ENCODE measurements around the gene ATF6.
A peak's percentile ranks its signal among the peaks of the same experiment; 100 is the strongest.
"Not testable (repeated sequence)": the region's sequence is repeated elsewhere in the genome, so short reads cannot be mapped to it uniquely, and the experiment has no call there.

ATF6 gene, protein sequence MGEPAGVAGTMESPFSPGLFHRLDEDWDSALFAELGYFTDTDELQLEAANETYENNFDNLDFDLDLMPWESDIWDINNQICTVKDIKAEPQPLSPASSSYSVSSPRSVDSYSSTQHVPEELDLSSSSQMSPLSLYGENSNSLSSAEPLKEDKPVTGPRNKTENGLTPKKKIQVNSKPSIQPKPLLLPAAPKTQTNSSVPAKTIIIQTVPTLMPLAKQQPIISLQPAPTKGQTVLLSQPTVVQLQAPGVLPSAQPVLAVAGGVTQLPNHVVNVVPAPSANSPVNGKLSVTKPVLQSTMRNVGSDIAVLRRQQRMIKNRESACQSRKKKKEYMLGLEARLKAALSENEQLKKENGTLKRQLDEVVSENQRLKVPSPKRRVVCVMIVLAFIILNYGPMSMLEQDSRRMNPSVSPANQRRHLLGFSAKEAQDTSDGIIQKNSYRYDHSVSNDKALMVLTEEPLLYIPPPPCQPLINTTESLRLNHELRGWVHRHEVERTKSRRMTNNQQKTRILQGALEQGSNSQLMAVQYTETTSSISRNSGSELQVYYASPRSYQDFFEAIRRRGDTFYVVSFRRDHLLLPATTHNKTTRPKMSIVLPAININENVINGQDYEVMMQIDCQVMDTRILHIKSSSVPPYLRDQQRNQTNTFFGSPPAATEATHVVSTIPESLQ

DNA sequence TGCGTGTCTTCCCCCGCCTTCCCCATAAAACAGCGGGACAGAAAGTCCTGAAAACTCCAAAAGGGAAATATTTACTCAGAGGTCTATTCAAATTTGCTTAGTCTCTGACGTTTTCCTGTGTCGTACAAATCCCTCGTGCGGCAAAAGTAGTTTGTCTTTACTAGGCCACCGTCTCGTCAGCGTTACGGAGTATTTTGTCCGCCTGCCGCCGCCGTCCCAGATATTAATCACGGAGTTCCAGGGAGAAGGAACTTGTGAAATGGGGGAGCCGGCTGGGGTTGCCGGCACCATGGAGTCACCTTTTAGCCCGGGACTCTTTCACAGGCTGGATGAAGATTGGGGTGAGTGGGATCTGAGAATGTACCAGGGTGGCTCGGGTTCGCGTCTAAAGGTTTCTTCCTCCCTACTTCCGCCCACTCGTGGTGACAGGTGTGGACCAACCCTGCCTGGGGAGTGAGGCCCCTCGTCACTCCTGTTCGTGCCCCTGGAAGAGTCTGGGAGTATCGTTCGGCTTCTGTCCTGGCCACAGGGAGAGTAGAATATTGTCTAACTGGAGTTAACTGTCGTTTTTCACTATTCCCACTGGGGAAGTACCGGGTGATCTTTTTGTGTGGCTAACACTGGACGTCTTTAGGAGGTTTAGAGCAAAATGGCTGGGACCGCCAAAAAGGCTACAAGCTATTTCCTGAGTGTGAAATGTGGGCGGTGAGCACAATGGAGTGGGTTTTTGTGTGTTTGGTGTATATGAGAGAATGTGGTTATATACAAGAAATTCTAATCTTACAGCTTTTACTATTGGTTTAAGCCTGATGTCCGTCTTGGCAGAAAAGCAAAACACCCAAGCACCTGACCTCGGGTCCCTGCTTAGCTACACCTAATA lies at the start of gene ATF6:
Gene ATF6, plus strand, starts transcription at position 219 of the 880 bp plus-strand sequence. Its CDS starts 41 bp downstream, at position 260.
- no peak for DNase-seq (ENCODE audit: low read depth, low spot score)

DNA sequence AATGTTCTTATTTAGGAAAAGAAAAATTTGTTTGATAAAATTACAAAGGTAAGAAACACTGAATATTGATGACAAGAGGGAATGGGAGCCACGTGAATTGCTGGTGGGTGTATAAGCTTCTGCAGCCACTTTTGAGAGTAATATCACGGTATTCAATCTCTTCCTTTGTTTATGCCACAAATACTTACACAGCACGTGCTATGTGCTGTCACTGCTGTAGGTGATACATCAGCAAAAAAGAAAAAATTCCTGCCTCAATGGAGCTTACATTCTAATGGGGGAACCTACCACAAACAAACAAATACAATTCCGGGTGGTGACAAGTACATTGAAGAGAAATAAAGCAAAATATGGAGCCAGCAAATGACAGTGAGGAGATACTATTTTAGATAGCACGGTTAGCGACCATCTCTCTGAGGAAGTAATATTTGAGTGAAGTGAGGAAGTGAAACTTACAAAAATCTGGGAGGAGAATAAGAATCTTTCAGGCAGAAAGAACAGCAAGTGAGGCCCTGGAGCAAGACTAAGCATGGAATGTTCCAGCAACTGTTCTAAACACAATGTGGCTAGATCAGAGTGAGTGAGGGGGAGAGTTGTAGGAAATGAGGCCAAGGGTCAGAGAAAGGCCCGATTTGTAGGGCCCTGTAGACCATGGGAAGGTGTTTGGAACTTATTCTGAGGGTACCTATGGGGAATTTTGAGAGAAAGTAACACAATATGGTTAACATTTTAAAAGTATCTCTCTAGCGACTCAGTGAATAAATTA lies 47.4 kb upstream of the ATF6 start:
- DNase-seq (ENCODE audit: low read depth, low spot score) = no peak

DNA sequence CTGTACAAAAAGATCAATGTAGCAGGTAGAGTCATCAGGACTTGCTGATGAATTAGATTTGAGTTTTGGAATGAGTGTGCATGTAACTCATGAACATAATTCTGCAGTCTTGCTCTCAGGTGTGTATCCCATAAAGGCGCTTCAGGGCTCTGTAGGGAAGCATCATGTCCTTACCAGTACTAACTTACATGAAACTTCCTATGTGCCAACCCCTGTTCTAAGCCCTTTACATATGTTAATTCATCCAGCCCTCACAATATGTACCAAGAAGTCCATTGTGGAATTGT lies 46.9 kb upstream of the ATF6 start:
- DNase-seq (ENCODE audit: low read depth, low spot score) = no peak

DNA sequence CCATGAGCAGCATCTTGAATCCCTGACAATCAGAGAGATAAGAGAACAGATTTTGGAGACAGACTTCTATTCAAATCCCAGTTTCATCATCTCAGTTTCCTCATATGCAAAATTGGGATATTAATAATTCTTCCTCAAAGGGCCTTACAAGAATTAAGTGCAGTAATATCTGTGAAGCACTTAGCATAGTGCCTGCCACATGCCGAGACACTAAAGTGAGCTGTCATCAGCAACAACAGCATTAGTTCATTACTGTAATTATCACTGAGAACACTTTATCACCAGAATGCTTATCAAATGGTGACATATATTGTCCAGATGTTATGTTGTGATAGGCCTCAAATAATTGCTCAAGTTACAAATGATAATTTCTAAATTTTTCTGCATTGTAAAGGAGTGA lies 45.7 kb upstream of the ATF6 start:
- no peak for DNase-seq (ENCODE audit: low read depth, low spot score)

DNA sequence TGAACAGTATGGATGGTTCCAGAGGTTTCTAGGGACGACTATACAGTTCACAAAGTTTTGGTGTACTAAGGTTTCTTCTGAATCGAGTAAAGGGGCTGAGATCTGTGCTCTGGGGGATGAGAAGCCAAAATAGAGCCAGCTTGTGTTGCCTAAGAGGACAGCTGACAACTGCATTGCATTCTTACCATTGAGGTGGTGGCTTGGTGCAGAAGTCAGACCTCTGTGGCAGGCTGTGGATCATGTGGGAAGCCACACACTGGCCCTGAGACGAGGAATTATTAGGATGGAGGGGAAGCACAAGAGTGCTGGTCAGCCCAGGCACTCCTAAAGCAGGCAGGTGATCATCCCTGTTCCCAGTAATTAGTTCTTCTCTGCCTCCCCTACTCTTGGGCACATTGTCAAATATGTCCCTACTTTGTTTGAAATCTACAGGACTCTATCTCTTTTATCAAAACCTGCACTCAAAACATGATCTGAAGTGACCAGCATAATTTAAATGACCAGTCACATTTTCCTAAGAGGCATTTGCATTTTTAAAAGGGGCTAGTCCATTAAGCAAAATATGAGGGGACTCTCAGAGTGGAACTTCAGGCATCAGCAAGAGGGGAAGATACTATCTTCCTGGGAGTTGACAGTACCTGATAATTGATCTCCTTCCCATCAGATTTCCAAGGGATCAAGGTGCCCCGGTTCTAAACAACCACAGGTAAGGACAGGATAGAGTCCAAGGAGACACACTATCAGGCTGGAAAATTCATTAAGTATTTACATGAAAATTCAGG lies 45.0 kb upstream of the ATF6 start, which contains the start of gene FCRLB:
Gene FCRLB, plus strand, starts transcription at position 589 of the 782 bp plus-strand sequence. CDS start 1,129 bp downstream, outside the sequence.
- no peak for DNase-seq (ENCODE audit: low read depth, low spot score)

DNA sequence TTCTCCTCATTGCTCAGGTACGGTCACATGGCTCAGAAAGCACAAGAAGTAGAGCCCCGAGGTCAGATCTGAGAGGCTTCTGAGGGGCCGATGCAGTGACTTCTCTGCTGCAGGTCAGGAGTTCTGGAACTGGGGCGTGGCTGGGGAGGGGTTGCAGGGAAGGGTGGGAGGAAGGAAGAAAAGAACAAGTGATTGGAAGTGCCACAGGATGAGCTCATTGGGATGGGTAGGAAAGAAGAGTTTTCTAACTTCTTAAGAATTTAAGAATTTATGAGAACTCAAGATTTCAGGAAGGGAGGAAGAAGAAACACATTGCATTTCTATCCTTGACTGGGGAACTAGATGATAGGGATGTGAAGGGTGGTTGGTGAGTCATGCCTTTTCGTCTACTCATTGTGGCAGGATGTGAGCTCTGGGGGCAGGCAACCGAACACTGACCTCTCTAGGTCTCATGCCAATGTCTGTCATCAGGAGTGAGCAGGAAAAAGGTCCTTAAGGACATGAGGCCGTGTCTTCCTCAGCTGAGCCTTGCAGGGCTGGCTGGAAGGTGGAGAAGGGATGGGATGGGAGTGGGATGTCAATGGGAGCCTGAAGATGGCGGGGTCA lies 44.3 kb upstream of the ATF6 start:
- DNase-seq (ENCODE audit: low read depth, low spot score) = no peak

DNA sequence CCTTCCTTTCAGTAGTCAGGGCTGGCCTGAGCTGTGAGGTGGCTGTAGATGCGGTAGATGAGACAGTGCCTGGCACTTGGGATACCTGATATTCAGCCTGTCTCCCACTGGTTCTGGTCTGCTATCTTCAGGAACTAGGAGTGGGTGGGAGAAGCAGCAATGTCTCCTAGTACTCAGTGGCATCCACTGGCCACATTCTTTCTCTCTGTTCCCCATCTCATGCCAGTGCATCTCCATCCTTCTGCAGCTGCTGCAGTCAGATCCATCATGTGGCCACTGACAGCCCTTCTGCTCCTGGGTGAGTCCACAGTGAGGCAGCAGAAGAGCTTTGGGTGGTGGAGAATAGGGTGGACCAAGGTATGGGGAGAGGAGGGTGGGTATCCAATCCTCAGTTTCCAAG lies 43.7 kb upstream of the ATF6 start:
- no peak for DNase-seq (ENCODE audit: low read depth, low spot score)

DNA sequence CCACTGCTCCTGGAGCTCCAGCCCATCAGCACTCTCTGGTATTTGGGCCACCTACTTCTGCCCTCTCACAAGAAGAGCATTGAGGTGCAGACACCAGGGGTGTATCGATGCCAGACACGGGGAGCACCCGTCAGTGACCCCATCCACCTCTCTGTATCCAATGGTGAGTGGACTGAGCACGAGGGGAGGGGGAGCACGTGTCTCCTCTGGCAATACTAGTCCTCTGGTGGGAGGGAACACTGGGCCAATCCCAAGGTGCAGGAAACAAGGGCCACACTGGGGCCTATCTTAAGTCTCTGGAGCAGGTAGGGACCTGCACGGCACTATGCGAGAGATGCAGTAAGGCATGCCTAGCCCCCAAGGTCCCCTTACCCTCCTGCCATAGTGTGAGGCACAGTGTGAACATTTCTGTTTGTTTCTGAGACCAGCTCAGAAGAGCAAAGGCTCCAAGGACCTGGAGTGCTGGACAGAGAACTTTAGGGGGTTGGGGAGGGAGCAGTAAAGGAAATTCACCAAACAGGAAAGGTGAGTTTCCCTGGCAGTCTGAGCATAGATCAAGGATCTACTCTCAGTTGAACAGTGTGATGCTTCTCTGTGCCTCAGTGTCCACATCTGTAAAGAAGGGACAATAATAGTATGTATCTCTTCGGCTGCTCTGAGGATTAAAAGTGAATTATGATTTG lies 42.5 kb upstream of the ATF6 start:
- DNase-seq (ENCODE audit: low read depth, low spot score) = no peak

DNA sequence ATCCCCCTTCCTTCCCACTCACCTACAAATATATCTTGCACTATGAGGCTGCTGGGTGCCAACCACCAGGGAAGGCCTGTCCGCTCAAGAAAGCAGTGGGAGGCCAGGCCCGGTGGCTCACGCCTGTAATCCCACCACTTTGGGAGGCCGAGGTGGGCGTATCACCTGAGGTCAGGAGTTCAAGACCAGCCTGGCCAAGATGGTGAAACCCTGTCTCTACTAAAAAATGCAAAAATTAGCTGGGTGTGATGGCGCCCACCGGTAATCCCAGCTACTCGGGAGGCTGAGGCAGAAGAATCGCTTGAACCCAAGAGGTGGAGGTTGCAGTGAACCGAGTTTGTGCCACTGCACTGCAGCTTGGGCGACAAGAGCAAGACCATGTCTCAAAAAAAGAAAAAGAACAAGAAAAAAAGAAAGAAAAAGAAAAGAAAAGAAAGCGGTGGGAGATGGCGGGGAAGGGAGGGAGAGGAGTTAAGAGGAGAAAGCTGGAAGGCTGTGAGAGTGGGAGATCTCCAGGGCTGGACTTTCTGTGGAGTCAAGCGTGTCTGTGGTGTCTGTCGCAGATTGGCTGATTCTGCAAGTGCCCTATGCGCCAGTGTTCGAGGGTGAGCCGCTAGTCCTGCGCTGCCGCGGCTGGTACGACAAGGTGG lies 40.7 kb upstream of the ATF6 start:
- not testable (repeated sequence) for DNase-seq (ENCODE audit: low read depth, low spot score)

DNA sequence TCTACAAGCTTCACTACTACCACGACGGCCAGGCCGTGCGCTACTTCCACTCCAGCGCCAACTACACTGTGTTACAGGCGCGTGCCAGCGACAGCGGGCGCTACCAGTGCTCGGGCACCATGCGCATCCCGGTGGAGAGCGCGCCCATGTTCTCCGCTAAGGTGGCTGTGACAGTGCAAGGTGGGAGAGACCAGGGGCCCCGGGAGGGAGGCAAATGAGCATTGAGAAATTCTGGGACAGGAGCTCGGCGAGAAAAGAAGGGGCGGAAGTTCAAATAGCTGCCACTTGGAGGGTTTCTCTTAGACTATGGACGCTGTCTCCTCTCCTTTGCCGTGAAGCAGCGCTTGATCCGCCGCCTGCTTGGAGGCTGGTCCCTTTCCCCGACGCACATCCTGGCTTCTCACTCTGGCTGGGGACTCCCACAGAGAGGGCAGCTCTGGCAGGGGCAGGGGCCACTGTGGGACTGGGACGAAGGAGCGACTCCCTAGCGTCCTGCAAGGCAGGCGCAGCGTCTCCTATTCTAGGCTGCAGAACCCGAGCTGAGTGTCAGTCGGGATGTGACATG lies 40.1 kb upstream of the ATF6 start:
- DNase-seq (ENCODE audit: low read depth, low spot score) = no peak

DNA sequence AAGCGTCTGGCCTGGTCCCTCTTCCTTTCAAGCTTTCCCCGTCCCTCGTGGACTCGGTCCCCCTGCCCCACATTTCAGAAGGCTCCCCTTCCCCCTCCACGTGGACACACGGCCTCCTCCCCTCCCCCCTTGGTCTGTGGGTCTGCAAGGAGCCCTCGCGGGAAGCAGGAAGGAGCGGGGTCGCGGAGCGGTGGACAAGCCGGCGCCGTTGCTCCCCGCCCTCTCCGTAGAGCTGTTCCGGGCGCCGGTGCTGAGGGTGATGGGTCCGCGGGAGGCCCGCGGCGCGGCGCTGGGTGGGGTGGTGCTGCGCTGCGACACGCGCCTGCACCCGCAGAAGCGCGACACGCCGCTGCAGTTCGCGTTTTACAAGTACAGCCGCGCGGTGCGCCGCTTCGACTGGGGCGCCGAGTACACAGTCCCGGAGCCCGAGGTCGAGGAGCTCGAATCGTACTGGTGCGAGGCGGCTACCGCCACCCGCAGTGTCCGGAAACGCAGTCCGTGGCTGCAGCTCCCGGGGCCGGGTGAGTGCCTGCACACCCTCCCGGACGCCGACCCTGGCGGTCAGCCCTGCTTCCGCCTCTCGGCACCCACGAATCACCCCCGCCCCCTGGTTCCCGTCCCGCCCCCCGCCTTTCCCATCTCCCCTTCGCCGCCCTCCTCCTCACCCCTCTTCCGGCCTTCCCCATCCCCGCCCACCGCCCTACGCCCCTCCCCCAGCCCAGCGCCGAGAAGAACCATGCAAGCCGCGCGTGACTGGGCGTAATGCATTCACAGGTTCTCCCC lies 39.5 kb upstream of the ATF6 start:
- peak; percentile 35 for DNase-seq (ENCODE audit: low read depth, low spot score)

DNA sequence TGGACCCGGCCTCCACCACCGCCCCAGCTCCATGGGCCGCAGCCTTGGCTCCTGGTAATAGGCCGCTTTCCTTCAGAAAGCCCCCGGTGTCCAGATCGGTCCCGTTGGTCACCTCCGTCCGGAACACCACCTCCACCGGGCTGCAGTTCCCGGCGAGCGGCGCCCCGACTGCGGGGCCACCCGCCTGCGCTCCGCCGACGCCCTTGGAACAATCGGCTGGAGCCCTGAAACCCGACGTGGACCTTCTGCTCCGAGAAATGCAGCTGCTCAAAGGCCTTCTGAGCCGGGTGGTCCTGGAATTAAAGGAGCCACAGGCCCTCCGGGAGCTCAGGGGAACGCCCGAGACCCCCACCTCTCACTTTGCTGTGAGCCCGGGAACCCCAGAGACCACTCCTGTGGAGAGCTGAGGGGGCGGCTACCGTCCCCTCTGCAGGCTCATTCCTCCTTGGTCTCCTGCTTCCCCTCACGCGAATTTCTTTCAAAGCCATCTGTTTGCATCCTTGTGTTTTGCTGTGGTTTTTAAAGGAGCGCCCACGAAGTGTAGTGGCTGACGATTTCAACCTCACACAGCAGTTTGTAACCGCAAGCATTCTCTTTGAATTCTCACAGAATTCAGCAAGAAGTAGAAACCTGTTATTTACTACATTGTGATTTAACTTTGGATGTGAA lies 38.7 kb upstream of the ATF6 start:
- DNase-seq (ENCODE audit: low read depth, low spot score) = no peak

DNA sequence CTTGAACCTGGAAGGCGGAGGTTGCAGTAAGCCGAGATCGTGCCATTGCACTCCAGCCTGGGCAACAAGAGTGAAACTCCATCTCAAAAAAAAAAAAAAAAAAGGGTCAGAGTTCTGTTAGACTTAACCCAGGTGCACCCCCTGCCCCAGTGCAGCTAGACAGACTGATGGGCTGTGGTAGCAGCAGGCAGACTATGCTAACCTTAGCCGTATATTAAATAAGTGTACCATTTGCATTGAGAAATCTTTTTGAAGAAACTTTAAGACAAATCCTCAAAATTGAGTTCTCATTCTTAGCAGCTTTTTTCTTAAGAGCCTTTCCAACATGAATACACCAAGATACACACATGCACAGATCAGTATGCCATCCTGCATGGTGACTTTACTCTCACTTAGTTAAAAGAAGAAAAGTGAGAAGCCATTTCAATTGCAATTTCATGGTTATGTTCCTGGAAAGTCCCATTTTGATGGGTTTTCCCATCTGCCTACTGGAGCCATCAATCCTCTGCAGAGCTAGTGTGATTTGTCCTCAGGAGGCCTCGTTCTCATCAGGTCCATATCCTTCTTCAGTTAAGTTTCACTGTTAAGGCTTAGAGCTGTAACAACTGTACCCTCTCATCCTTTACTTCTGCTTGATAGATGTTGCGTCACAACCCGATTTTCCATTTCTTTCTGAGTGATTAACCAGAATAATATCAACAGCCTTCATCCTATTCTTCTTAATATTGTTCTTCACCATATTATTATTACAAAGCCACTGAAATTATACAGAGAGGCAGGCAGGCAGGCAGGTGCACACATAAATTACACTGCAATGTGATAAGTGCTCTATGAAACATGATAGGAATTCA lies 37.5 kb upstream of the ATF6 start:
- DNase-seq (ENCODE audit: low read depth, low spot score) = no peak

DNA sequence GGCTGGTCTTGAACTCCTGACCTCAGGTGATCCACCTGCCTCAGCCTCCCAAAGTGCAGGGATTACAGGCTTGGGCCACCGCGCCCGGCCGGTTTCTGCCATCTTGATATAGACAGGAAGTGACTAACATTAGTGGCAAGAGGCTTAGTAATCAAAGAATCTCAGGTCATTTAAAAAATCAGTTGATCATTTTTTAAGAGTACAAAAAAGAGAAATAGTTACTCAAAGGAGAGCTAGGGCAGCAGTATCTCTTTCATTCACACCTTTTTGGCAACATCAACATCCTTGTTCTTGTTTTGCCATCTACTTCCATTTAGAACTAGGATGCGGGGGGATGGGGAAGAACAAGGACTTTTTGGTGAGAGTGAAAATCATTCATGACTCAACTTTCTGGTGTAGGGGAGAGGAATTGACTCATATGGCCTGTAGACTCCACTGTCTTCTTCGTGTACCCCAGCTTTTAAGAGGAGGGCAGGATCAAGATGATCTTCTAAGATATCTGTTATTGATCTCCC lies 36.0 kb upstream of the ATF6 start:
- no peak for DNase-seq (ENCODE audit: low read depth, low spot score)

DNA sequence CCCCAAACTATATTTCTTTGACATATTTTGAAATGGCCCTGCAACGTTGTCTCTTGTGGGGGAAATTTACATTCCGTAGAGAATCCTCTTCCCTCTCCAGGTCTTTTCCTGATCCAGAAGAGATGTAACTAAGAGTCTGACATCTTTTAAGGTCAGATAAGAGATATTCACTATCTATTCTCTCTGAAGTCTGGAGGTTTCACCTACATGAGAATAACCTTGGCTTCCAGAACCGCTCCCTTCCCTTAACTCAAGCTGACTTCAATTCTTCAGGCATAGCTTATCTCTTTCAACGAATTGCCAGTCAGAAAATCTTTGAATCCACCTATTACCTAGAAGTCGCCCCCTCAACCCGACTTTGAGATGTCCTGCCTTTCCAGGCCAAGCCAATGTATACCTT lies 34.9 kb upstream of the ATF6 start:
- DNase-seq (ENCODE audit: low read depth, low spot score) = no peak

DNA sequence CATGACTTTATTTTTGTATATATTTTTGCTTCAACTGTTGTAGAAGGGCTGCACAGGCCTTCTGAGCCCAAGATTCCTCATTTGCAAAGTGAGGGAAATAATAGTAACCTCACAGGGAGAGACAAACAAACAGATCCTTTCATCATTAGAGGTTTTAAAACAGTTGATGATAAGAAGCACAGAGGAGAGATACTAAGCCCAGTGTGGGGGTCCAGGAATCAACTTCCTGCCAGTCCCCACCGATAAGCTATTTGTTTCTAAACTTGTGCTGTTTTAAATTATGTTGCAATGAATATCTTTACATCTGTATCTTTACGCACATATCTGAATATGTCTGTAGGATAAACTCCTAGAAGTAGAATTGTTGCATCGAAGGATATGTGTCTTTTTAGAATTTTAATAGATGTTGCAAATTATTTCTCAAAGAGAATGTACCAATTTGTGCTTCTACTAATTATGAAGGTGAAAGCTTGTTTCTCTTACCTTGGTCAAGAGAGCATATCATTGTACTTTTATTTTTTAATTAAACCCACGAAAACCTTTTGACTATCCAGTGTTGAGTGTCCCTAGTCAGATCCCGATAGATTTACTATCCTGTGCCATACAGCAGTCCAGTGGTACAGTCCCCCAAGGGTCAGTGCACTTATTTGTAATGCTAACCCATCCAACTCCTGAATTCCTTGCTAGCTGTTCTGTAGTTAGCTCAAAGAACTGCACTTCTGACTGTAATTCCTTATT lies 34.0 kb upstream of the ATF6 start:
- DNase-seq (ENCODE audit: low read depth, low spot score) = no peak
